ENCODE results near the gene AAR2.
A peak's percentile ranks its signal among the peaks of the same experiment; 100 is the strongest.

Gene AAR2

GRCh38 chr20:36285746-36286447 is 49.6 kb downstream of the AAR2 start:
- DNase-seq: no peak

GRCh38 chr20:36297656-36298055 is 61.4 kb downstream of the AAR2 start:
- DNase-seq: no peak

GRCh38 chr20:36298061-36298460 is 61.8 kb downstream of the AAR2 start:
- DNase-seq: no peak

GRCh38 chr20:36298795-36299339 is 62.6 kb downstream of the AAR2 start:
- no peak for DNase-seq

GRCh38 chr20:36299459-36299858 is 63.2 kb downstream of the AAR2 start:
- DNase-seq: no peak

GRCh38 chr20:36301359-36302119 is 65.3 kb downstream of the AAR2 start:
- no peak for DNase-seq

GRCh38 chr20:36303020-36303595 is 66.8 kb downstream of the AAR2 start:
- peak; percentile 12 for DNase-seq

- no peak for DNase-seq
Observed at GRCh38 chr20:36303831-36304230, 67.6 kb downstream of the AAR2 start.

- DNase-seq: no peak
Observed at GRCh38 chr20:36304786-36305495, 68.7 kb downstream of the AAR2 start.

GRCh38 chr20:36305602-36306551 is 69.6 kb downstream of the AAR2 start, which contains the start of gene DLGAP4:
TSS of gene DLGAP4 (plus strand) at chr20:36306339. CDS start at chr20:36431718, 125,379 bp downstream.
- DNase-seq: no peak

All from DMS 273 treated with DMSO at 0.1 percent for 48 hours (cell line).